Heart left ventricle (tissue), 13 donors: ENCODE results near the gene KISS1.

Experiments used
- CTCF ChIP-seq, 12 donors: fragments of 200-600 bp; sonication (generic) in 4 of 12; IDR thresholded peaks; one replicate each; pipeline versions ENCODE4 v1.5.0 to v1.8.0; 2018 to 2022; ENCODE audit warnings: antibody characterized with exemption in 12 of 12, mild to moderate bottlenecking in 5 of 12
- POLR2A ChIP-seq, 2 donors: fragments of 450-650 bp; IDR thresholded peaks; one replicate each; pipeline ENCODE4 v1.6.1; 2017; ENCODE audit warnings: antibody characterized with exemption in 2 of 2, mild to moderate bottlenecking in 2 of 2, moderate library complexity in 2 of 2
- donor health status: ischemic (EF 13 %, LVEDD 7.1; RV severe dilation, severe dysfunction).
- donor health status: DM: no; HTN: yes; CAD: no.
- donor health status: DM: no; HTN: no; CAD: no.
- donor health status: ischemic (EF 25% LVEDD 6.9; RV normal size, moderate dysfunction).
- donor health status: ischemic (EF 25% LVEDD 5.7; RV mildly dilated, moderate dysfunction).
- donor health status: ischemic (EF 35%, LVEDD 5.7; RV mildly dilated, moderate dysfunction).
- donor health status: nonischemic (EF 11% LVEDD 7.7; RV severe dilation, severe dysfunction).
- donor health status: DM: yes; HTN: yes; CAD: no.
- donor health status: PGD.
- donor health status: ischemic (EF 29% LVEDD 5.4; RV normal size, mild dysfunction).
- donor health status: nonischemic (EF 23%, LVEDD 6.1; RV moderate dilation, normal function).

GRCh38 chr1:204225841-204226735, 29.8 kb upstream of the KISS1 start:
- no peak for TF ChIP-seq POLR2A (IDR thresholded peaks at IDR 0.05)
- no peak for TF ChIP-seq CTCF (IDR thresholded peaks at IDR 0.05)
